Mesothelial cell of epicardium (in vitro differentiated cells): ENCODE data around the gene EIF4G1. TPM values are rescaled to one million over a fixed set of nuclear protein-coding genes. Genes with fewer than 3 reads are reported as not detected.
A peak's percentile ranks its signal among the peaks of the same experiment; 100 is the strongest.

Experiments used
- DNase-seq, 2 experiments: peaks; one replicate each; pipeline ENCODE4 v3.0.0; 2021; ENCODE audit warnings: low spot score in 2 of 2; ENCODE audit not compliant: unreplicated experiment in 2 of 2
- H3K27ac Mint-ChIP-seq: 2 replicates; pipeline ENCODE4 v1.8.0; 2021; ENCODE audit warnings: mixed read lengths
- H3K27me3 Mint-ChIP-seq: 2 replicates; pipeline ENCODE4 v1.8.0; 2021; ENCODE audit warnings: low read depth, mixed read lengths
- H3K36me3 Mint-ChIP-seq: 2 replicates; pipeline ENCODE4 v1.8.0; 2021; ENCODE audit warnings: mixed read lengths
- H3K4me1 Mint-ChIP-seq: 2 replicates; pipeline ENCODE4 v1.8.0; 2021; ENCODE audit warnings: mixed read lengths
- H3K4me3 Mint-ChIP-seq: 2 replicates; pipeline ENCODE4 v1.8.0; 2021; ENCODE audit warnings: mild to moderate bottlenecking, moderate library complexity, mixed read lengths
- H3K9me3 Mint-ChIP-seq: 2 replicates; pipeline ENCODE4 v1.8.0; 2021; ENCODE audit warnings: mixed read lengths
- CTCF ChIP-seq: fragments of 200-600 bp; sonication (generic); IDR thresholded peaks from one replicate; pipeline ENCODE4 v1.5.0; 2021; ENCODE audit warnings: antibody characterized with exemption; ENCODE audit not compliant: unreplicated experiment
- total RNA-seq: library from RNA; stranded (reverse); gene quantifications from 3 replicates; pipeline ENCODE4 v1.2.1, GENCODE V29; 2021

Gene EIF4G1
- total RNA-seq, 1 donor from 2014 or later = 364 TPM

GRCh38 chr3:184316792-184317191 is 2.4 kb downstream of the EIF4G1 start:
- Mint-ChIP-seq H3K27ac (peak overlapping the region; percentile 93), H3K9me3 (no peaks in the 10 kb centered on the region), H3K27me3 (no peaks in the 10 kb centered on the region), H3K4me3 (peak overlapping the region; percentile 80), H3K36me3 (peaks cover 14% of the 10 kb centered on the region), H3K4me1 (peaks cover 30% of the 10 kb centered on the region)
- no peak for TF ChIP-seq CTCF
- no peak for DNase-seq

GRCh38 chr3:184317201-184317600 is 2.8 kb downstream of the EIF4G1 start:
- peaks cover 14% of the 10 kb centered on the region for H3K36me3 Mint-ChIP-seq
- no peak for DNase-seq
- peaks cover 30% of the 10 kb centered on the region for H3K4me1 Mint-ChIP-seq
- H3K27ac Mint-ChIP-seq = no peak overlapping the region
- H3K27me3 Mint-ChIP-seq = no peaks in the 10 kb centered on the region
- H3K9me3 Mint-ChIP-seq = no peaks in the 10 kb centered on the region
- H3K4me3 Mint-ChIP-seq = peak overlapping the region; percentile 80
- TF ChIP-seq CTCF = no peak

DNA sequence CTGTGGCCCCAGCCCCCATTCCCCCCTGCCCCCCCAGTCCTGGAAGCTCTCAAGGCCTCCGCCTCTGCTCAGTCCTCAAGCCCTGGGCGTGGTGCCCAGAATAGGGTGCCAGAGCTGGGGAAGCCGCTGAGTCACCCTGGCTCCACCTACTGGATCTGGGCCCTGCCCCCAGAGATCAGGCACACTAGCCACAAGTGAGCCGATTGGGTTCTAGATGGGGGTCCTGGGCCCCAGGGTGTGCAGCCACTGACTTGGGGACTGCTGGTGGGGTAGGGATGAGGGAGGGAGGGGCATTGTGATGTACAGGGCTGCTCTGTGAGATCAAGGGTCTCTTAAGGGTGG is 5.7 kb downstream of the EIF4G1 start:
- H3K4me3 Mint-ChIP-seq = no peak overlapping the region
- H3K27me3 Mint-ChIP-seq = no peaks in the 10 kb centered on the region
- no peak for TF ChIP-seq CTCF
- H3K4me1 Mint-ChIP-seq = peaks cover 29% of the 10 kb centered on the region
- H3K9me3 Mint-ChIP-seq = no peaks in the 10 kb centered on the region
- no peak overlapping the region for H3K27ac Mint-ChIP-seq
- no peak for DNase-seq
- H3K36me3 Mint-ChIP-seq = peaks cover 34% of the 10 kb centered on the region

DNA sequence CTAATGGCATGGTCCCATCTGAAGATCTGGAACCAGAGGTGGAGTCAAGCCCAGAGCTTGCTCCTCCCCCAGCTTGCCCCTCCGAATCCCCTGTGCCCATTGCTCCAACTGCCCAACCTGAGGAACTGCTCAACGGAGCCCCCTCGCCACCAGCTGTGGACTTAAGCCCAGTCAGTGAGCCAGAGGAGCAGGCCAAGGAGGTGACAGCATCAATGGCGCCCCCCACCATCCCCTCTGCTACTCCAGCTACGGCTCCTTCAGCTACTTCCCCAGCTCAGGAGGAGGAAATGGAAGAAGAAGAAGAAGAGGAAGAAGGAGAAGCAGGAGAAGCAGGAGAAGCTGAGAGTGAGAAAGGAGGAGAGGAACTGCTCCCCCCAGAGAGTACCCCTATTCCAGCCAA is 7.3 kb downstream of the EIF4G1 start:
- DNase-seq = no peak
- Mint-ChIP-seq H3K4me3 (no peak overlapping the region), H3K27ac (no peak overlapping the region), H3K4me1 (peaks cover 20% of the 10 kb centered on the region), H3K27me3 (no peaks in the 10 kb centered on the region), H3K9me3 (no peaks in the 10 kb centered on the region), H3K36me3 (peaks cover 45% of the 10 kb centered on the region)
- TF ChIP-seq CTCF = no peak

DNA sequence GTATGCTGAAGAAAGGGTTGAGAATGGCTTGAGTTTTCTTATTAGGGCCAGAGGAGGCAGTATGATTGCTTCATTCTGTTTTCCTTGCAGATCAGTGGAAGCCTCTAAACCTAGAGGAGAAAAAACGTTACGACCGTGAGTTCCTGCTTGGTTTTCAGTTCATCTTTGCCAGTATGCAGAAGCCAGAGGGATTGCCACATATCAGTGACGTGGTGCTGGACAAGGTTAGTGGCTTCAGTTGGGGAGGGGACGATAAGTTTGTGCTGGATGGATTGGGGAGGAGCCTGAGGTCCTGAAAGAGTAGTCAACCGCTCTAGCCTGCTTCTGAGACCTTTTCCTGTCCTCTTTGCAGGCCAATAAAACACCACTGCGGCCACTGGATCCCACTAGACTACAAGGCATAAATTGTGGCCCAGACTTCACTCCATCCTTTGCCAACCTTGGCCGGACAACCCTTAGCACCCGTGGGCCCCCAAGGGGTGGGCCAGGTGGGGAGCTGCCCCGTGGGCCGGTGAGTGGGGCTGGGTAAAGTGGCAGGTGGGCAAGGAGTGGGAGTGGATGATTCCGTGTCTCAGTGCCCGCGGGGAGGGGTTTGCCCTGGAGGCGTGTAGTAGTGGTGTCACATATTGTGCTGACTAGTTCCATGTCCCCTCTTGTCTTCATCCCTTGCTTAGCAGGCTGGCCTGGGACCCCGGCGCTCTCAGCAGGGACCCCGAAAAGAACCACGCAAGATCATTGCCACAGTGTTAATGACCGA is 8.5 kb downstream of the EIF4G1 start:
- no peak for TF ChIP-seq CTCF
- Mint-ChIP-seq H3K27me3 (no peaks in the 10 kb centered on the region), H3K4me1 (peaks cover 9% of the 10 kb centered on the region), H3K36me3 (peaks cover 55% of the 10 kb centered on the region), H3K9me3 (no peaks in the 10 kb centered on the region), H3K27ac (no peak overlapping the region), H3K4me3 (no peak overlapping the region)
- no peak for DNase-seq

- H3K4me1 Mint-ChIP-seq = peaks cover 7% of the 10 kb centered on the region
- H3K4me3 Mint-ChIP-seq = no peak overlapping the region
- H3K36me3 Mint-ChIP-seq = peaks cover 60% of the 10 kb centered on the region
- TF ChIP-seq CTCF = no peak
- no peak for DNase-seq
- no peaks in the 10 kb centered on the region for H3K27me3 Mint-ChIP-seq
- no peak overlapping the region for H3K27ac Mint-ChIP-seq
- no peaks in the 10 kb centered on the region for H3K9me3 Mint-ChIP-seq
These were observed 9.3 kb downstream of the EIF4G1 start for GRCh38 chr3:184323696-184324095.
